Stimulated activated CD8-positive, alpha-beta memory T cell treated with anti-CD3 and anti-CD28 coated beads, Interleukin-4, amount 100 ng/mL, for 24 hours (primary cell): ENCODE data around the gene TMEM38B.
"Not testable (repeated sequence)": the region's sequence is repeated elsewhere in the genome, so short reads cannot be mapped to it uniquely, and the experiment has no call there.

Experiments
- DNase-seq: peaks from one replicate; pipeline ENCODE4 v3.0.0-alpha.2; 2020; ENCODE audit warnings: low read depth

Gene TMEM38B

DNA sequence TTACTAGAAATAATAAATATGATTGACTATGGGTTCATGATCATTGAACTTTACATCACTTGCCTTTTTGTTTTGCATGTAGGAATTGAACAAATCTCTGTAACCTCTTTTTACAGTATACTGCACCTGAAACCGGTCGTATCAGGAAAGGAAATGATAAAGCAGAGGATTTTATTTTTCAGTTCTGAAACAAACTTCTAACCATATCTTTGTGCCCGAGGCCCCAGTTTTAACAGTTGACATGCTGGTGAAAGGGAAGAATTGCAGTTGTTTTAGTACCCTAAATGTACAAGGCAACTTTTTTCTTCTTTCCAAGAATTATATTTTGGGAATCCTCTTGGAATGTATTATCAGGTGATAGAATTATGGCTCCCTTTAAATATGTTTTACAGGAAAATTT is 27.8 kb downstream of the TMEM38B start:
- DNase-seq: no peak

- no peak for DNase-seq
These were observed 31.0 kb downstream of the TMEM38B start for GRCh38 chr9:105725370-105725769.

DNA sequence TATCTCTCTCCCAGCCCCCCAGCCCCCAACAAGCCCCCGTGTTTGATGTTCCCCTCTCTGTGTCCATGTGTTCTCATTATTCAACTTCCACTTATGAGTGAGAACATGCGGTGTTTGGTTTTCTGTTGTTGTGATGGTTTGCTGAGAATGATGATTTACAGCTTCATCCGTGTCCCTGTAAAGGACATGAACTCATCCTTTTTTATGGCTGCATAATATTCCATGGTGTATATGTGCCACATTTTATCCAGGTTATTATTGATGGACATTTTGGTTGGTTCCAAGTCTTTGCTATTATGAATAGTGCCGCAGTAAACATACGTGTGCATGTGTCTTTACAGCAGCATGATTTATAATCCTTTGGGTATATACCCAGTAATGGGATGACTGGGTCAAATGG is 33.9 kb downstream of the TMEM38B start:
- DNase-seq: not testable (repeated sequence)

DNA sequence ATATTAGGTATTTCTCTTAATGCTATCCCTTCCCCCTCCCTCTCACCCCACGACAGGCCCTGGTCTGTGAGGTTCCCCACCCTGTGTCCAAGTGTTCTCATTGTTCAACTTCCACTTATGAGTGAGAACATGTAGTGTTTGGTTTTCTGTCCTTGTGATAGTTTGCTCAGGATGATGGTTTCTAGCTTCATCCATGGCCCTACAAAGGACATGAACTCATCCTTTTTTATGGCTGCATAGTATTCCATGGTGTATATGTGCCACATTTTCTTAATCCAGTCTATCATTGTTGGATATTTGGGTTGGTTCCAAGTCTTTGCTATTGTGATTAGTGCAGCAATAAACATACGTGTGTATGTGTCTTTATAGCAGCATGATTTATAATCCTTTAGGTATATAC is 37.1 kb downstream of the TMEM38B start:
- DNase-seq: not testable (repeated sequence)

DNA sequence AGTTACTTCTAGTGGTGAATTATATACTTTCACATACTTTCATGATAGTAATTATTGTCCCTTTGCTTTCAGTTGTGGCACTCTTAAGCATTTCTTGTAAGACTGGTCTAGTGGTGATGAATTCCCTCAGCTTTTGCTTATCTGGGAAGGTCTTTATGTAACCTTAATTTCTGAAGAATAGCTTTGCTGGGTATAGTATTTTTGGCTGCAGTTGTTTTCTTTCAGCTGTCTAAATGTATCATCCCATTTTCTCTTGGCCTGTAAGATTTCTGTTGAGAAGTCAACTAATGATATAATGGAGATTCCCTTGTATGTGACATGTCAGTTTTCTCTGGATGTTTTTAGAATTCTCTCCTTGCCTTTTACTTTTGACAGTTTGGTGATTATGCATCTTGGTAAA is 41.0 kb downstream of the TMEM38B start:
- no peak for DNase-seq

DNA sequence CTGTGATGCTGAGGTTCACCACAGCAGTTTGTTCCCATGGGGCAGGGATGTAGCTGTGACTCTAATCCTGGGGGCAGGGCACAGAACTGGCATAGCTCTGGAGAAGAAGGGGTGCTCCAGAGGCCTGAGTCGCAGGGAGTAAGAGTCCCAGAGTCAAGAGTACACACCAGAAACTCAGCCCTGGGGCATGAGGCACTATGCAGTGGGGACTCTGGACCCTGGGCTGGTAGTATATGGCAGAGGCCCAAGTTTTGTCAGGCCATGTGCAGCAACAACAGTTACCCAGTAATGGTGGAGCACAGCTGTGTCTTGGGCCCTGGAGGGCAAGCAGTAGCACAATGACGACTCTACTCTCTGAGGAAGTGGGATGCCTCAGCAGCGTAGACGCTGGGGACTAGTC is 42.9 kb downstream of the TMEM38B start:
- DNase-seq: no peak

DNA sequence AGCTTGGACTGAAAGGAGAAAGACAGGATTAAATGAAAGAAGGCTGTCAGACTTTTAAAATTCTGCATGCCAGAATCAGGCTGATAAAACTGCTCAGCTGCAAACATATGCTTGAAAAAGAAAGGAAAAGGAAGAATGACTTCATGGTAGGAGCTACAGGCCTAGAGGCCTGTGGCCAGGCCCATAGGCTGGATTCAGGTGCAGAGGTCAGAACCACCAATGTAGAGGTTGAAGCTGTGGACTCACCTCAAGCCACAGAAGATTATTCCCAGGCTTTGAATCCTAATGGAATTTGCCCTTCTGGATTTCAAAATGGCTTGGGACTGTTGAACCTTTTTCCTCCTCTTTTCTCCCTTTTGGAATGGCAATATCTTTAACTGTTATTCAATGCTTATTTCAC is 47.7 kb downstream of the TMEM38B start:
- DNase-seq: no peak

DNA sequence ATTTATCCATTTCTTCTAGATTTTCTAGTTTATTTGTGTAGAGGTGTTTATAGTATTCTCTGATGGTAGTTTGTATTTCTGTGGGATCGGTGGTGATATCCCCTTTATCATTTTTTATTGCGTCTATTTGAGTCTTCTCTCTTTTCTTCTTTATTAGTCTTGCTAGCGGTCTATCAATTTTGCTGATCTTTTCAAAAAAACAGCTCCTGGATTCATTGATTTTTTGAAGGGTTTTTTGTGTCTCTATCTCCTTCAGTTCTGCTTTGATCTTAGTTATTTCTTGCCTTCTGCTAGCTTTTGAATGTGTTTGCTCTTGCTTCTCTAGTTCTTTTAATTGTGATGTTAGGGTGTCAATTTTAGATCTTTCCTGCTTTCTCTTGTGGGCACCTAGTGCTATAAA is 53.0 kb downstream of the TMEM38B start:
- not testable (repeated sequence) for DNase-seq

GRCh38 chr9:105751761-105752160 is 57.4 kb downstream of the TMEM38B start:
- no peak for DNase-seq

DNA sequence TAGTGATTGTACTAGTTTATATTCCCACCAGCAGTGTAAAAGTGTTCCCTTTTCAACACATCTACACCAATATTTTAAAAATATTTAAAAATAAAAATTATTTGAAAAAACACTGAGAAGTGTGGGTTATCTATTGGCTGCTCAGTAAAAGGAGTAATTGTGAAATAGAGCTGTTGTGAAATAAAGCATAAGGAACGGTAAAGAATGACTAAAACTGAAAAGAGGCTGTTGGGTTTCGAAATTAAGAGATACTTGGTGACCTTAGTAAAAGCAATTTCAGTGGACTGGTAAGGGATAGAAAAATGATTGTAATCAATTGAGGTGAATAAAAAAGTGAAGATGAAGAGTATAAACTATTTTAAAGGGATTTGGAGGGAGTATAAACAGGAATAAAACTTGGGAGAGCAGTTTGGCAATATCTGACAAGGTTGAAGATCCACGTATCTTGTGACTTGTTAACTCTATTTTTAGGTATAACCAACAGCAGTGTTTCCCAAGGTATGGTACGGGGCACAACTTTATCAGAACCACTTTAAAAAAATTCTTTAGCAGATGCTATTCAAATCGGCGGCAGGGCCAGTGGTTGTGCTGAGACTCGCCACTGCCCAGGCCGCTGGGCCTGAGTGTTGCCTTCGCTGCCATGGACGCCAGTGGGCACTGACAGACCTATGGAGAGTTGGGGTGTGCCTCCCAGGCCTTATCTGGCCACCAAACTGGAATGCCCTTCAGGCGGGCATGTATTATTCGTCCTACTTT is 63.3 kb downstream of the TMEM38B start:
- no peak for DNase-seq

DNA sequence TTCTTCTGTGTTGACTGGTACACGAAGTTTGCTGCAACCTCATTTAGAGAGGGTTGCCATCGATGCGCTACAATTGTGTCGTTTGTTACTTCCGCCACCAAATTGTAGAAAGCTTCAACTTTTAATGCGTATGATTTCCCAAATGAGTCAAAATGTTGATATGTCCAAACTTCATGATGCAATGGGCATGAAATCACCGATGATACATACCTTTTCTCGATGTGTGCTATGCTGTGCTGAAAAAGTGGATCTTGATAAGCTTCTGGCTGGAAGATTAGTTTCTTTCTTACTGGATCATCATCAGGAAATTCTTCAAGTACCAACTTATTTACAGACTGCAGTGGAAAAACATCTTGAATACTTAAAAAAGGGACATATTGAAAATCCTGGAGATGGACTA is 65.7 kb downstream of the TMEM38B start:
- DNase-seq: no peak

DNA sequence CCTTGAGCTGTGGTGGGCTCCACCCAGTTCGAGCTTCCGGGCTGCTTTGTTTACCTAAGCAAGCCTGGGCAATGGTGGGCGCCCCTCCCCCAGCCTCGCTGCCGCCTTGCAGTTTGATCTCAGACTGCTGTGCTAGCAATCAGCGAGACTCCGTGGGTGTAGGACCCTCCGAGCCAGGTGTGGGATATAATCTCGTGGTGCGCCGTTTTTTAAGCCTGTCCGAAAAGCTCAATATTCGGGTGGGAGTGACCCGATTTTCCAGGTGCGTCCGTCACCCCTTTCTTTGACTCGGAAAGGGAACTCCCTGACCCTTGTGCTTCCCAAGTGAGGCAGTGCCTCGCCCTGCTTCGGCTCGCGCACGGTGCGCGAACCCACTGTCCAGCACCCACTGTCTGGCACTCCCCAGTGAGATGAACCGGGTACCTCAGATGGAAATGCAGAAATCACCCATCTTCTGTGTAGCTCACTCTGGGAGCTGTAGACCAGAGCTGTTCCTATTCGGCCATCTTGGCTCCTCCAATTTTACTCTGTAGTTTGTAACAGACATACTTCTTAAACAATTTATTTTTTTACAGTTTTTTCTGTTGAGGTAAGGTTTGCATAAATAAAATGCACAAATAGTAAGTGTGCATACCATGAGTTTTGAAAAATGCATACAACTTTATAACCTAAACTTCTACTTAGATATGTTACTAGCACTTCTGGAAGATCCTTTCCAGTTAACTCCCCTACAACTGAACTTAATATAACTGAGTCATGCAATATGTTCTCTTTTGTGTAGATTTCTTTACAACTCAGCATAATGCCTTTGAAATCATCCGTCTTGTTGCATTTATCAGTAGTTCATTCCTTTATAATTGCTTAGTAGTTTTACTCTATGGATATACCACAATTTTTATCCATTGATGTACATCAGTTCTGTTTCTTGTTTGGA is 88.5 kb downstream of the TMEM38B start:
- DNase-seq: not testable (repeated sequence)

DNA sequence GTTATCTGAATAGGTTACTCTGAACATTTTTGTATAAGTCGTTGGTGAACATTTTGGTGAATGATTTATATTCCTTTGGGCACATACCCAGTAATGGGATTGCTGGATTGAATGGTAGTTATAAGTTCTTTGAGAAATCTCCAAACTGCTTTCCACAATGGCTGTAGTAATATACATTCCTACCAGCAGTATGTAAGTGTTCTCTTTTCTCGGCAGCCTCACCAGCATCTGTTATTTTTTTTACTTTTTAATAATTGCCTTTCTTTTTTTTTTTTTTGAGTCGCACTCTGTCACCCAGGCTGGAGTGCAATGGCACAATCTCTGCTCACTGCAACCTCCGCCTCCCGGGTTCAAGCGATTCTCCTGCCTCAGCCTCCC is 89.1 kb downstream of the TMEM38B start:
- DNase-seq: not testable (repeated sequence)

GRCh38 chr9:105786796-105787195 is 92.5 kb downstream of the TMEM38B start:
- DNase-seq: not testable (repeated sequence)

DNA sequence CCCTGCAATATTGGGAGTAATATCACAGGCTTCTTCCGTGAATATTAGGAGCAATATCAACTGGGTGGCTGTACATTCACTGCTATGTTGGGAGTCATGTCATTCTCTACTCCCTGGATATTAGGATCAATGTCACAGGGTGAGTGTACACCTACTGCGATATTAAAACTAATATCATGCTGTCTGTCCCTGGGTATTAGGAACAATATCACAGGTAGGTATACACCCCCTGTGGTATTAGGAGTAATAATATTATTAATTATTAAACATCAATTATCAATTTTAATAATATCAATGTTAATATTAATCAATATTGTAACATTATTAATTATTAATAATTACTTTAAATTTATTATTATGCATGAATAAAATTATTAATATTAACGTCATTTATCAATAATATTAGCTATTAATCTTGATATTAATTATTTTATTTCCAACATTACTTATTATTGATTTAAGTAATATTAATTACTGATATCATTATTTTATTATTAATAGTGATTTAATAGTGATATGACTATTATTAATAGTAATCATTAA is 121.9 kb downstream of the TMEM38B start:
- no peak for DNase-seq

DNA sequence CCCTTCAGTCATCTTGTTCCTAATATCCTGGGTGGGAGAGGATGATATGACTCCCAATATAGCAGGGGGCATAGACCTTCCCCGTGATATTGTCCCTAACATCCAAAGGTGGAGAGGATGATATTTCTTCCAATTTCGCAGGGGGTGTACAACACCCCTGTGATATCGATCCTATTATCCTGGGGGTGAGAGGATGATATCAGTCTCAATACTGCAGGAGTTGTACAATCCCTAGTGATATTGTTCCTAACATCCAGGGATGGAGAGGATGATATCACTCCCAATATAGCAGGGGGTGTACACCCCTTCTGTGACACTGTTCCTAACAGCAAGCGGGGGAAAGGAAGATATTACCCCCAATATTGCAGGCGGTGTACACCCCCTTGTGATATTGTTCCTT is 122.6 kb downstream of the TMEM38B start:
- no peak for DNase-seq

GRCh38 chr9:105818903-105819302 is 124.6 kb downstream of the TMEM38B start:
- DNase-seq: no peak

- no peak for DNase-seq
These were observed 128.5 kb downstream of the TMEM38B start for GRCh38 chr9:105822814-105823213.
